Measurements from ENCODE around the gene DOCK4. TPM values are rescaled to one million over a fixed set of nuclear protein-coding genes. Genes with fewer than 3 reads are reported as not detected.

The DOCK4 gene
- total RNA-seq, 1 experiment from 2014 or later: 4.9 TPM

- Mint-ChIP-seq H3K27ac (peak overlapping the region; percentile 11 to 86 (median 44); a peak in 4 of 7 replicates), H3K4me1 (peaks cover 34 to 52% of the 10 kb centered on the region in 2 experiments), H3K4me3 (peak overlapping the region in 1 of 2 experiments; percentile 22; a peak in 1 of 5 replicates), H3K27me3 (ENCODE audit: low read depth) (no peaks in the 10 kb centered on the region), H3K36me3 (ENCODE audit: insufficient read depth in 1 of 3, low read depth in 3 of 3) (no peaks in the 10 kb centered on the region), H3K9me3 (no peaks in the 10 kb centered on the region)
- Histone ChIP-seq H3K56ac (ENCODE audit: insufficient read length, low read depth, low read length) (no peak overlapping the region), H4K8ac (replicated peaks; ENCODE audit: insufficient read length, low read depth, low read length) (no peak overlapping the region), H4K5ac (ENCODE audit: insufficient read length, low read depth, low read length) (no peak overlapping the region), H2BK15ac (ENCODE audit: low read depth, low read length) (no peak overlapping the region), H2BK20ac (ENCODE audit: low read depth, low read length, poor library complexity, severe bottlenecking) (no peak overlapping the region), H3K79me2 (ENCODE audit: insufficient read depth, low read length) (no peaks in the 10 kb centered on the region; the same call in 1 of the 2 replicates), H3K23me2 (ENCODE audit: insufficient read length, low read depth, low read length, poor library complexity, severe bottlenecking) (no peaks in the 10 kb centered on the region), H3K14ac (ENCODE audit: insufficient read depth, low read length) (no peak overlapping the region), H3T11ph (ENCODE audit: low read length) (no peak overlapping the region), H3K27ac (ENCODE audit: insufficient read length, low read depth, low read length) (no peak overlapping the region), H3K4me2 (ENCODE audit: insufficient read depth, insufficient read length, low read length) (no peak overlapping the region), H2BK5ac (ENCODE audit: insufficient read length, low read length) (no peak overlapping the region), H3K9ac (ENCODE audit: extremely low read depth, insufficient read length, low read length) (no peak overlapping the region), H4K20me1 (ENCODE audit: control insufficient read depth, insufficient read depth, insufficient read length) (no peaks in the 10 kb centered on the region), H3K23ac (ENCODE audit: insufficient read length, low read depth, low read length) (no peak overlapping the region), H3K18ac (ENCODE audit: insufficient read length, low read depth, low read length) (no peak overlapping the region), H4K91ac (ENCODE audit: insufficient read length, low read depth, low read length) (no peak overlapping the region), H3K9me3 (ENCODE audit: control insufficient read depth, low read depth, low read length) (no peaks in the 10 kb centered on the region), H3K4me1 (ENCODE audit: insufficient read depth, low read length) (peaks cover 13% of the 10 kb centered on the region; the same call in 1 of the 2 replicates), H3K4ac (ENCODE audit: low read depth, low read length) (no peak overlapping the region), H3K27me3 (ENCODE audit: insufficient read depth, low read length) (no peaks in the 10 kb centered on the region), H2AFZ (ENCODE audit: low read length) (no peak overlapping the region), H2AK5ac (ENCODE audit: insufficient read length, low read length) (no peak overlapping the region), H2BK120ac (ENCODE audit: low read depth, low read length, poor library complexity, severe bottlenecking) (peak overlapping the region; percentile 42), H3K79me1 (ENCODE audit: insufficient read depth, low read depth, low read length, poor library complexity, severe bottlenecking) (peaks cover 4% of the 10 kb centered on the region), H2BK12ac (ENCODE audit: insufficient read length, low read depth, low read length) (no peak overlapping the region)
- no peak for TF ChIP-seq CTCF (conservative IDR thresholded peaks at IDR 0.05)
- DNase-seq: no peak
- no CpG with 5 or more reads among the region's 2 CpGs for WGBS (ENCODE audit: extremely low coverage, insufficient read length, low lambda C conversion rate)
Observed at GRCh38 chr7:112160130-112160770, 45.9 kb downstream of the DOCK4 start.
